NCI-H1930 (cell line): Measurements from ENCODE around the gene ADORA2A.

Source experiments
- DNase-seq, 2 experiments: peaks; one replicate each; lab custom pipeline; 2025; lab: John Stamatoyannopoulos, UW

Gene ADORA2A

DNA sequence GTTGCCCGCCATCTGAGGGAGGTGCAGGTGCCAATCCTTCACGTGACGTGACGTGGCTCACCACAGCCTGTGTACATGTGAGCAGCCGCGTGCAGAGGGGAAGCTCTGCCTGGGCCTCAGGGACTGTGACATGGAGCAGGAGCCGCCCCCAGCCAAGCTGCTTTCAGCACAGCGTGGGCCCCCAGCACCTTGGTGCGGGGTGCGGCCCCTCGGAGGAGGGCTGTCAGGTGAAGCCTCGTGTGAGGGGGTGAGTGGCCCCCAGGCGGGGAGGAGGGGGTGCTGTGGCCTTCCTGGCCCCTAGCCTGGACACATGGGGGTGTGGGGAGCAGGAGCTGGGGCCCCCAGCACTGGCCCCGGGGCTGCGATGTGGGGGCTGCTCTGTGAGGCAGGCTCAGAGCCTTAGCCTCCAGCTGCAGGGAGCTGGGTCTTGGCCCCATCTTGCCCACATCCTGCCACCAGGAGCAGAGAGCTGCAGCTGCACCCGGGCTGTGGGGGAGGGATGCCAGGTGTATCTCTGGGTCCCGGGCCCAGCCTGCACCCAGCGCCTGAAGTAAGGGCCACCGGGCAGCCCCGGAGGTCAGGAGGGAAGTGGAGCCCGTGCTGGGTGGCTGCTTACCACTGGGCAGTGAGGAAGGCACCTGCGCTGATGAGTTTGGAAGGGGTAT, at the start of gene ADORA2A:
TSS of gene ADORA2A (plus strand) at position 100 of the 665 bp plus-strand sequence. CDS start 5,806 bp downstream, outside the sequence.
- no peak for DNase-seq

DNA sequence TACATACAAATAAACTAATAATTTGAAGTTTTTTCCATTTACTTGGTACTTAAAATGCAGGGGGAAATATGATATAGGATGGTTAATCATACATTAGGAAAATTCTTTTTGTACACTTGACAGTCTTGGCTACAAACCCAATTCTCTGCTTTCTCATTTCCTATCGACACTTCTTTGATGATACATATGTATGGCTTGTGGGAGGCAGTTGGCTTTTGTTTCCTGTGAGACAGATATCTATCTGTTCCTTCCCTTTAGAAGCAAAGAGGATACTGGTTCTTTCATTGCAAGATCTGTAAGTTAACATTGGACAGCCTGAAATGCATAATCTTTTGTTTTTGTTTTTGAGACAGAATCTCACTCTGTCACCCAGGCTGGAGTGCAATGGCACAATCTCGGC, 47.9 kb upstream of the ADORA2A start:
- DNase-seq: no peak

DNA sequence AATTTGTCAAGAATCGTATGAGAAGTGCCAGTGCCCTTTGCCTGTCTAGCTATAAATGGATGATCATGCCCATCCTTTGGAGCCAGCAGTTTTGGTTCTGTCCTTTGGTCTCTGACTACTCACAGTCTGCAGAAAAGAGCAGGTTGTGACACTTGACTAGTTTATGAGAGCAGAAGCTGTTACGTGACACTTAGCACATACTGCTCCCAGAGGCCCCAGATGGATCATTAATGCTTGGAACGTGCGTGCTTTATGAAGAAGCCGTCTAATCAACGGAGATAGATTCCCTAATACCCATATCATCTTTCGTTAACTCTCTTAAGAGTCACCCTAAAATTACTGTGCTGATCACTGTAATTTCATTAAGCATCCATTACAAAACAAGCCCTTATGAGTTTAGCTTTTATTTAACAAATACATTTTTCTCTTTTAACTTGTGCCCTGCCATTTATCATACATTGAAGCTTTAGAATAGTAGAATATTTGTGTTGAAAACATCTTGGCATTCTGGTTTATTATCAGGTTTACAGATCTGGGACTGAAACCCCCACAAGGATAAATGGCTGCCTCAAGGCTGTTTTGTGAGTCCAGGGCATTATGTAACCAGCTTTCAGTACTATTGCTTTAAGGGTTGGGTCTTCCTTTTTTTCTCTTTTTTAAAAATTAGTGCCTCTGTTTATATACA, 47.0 kb upstream of the ADORA2A start:
- peak; percentile 30 to 77 for DNase-seq

DNA sequence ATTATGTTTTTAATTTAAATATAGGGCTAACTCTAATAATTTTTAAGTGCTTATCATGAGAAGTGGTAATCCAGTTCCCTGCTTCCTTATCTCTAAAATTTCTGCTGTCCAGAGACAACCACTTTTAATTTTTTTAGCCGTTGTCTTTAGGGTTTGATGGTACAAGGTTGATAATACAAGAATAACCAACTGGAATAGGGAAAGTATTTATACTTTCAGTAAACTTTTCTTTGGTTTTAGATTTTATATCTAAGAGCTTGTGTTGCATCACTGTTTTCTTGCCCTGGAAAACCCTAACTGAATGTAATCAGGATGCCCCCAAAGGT, 46.5 kb upstream of the ADORA2A start:
- DNase-seq: no peak

DNA sequence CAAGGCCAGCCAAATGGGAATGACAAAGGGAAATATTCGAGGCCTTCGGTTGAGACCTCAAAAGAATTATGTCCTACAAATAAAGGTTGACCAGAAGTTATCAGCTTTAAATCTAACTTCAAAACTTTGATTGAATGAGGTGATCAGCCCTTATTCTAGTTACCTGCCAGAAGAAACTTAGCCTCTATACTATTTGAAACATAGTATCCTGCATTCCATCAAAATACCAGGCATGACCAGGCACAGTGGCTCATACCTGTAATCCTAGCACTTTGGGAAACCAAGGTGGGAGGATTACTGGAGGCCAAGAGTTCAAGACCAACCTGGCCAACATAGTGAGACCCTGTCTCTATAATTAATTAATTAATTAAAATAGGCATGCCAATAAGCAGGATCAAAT, 44.3 kb upstream of the ADORA2A start:
- no peak for DNase-seq

DNA sequence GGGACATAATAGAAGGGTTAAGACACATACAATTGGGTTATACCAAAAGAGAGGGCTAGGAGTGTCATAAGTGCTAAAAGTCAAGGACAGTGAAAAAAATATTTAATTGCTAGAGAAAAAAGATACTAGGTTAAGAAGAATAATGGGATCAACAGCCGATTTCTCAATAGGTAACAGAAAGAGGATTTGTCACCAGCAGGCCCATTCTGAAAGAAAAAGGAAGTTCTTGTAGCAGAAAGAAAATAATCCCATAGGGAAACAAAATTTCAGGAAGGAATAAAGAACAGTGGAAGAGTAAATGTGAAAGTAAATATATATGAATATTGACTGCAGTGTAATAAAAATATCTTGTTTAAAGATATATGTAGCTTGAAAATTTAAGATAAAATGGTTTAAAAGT, 43.3 kb upstream of the ADORA2A start:
- DNase-seq: no peak

GRCh38 chr22:24386937-24387471, 40.4 kb upstream of the ADORA2A start:
- DNase-seq: no peak

- DNase-seq: no peak
Observed at GRCh38 chr22:24389680-24390079, 37.7 kb upstream of the ADORA2A start.

GRCh38 chr22:24390156-24390555, 37.2 kb upstream of the ADORA2A start:
- DNase-seq: no peak

- no peak for DNase-seq
Observed at GRCh38 chr22:24390576-24390975, 36.8 kb upstream of the ADORA2A start.

DNA sequence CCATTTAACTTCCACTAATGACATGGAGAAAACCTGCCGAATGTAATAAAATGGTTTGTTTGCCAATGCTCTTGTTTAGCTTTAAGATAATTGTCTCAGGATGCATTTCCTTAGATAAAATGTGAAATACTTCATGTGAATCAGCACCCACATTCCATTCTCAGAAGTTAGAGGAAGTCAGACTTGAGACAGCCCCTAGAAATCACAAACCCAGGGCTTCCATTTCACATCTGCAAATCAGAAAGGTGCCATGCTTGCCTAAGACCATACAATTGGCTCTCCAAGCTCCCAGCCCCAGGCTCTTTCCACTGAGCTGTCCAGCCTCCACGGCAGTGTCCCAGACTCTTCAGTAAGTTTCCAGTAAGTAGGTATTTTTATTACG, 35.6 kb upstream of the ADORA2A start:
- DNase-seq: no peak

GRCh38 chr22:24392218-24392931, 35.0 kb upstream of the ADORA2A start:
- peak in 1 of 2 experiments; percentile 12 for DNase-seq

DNA sequence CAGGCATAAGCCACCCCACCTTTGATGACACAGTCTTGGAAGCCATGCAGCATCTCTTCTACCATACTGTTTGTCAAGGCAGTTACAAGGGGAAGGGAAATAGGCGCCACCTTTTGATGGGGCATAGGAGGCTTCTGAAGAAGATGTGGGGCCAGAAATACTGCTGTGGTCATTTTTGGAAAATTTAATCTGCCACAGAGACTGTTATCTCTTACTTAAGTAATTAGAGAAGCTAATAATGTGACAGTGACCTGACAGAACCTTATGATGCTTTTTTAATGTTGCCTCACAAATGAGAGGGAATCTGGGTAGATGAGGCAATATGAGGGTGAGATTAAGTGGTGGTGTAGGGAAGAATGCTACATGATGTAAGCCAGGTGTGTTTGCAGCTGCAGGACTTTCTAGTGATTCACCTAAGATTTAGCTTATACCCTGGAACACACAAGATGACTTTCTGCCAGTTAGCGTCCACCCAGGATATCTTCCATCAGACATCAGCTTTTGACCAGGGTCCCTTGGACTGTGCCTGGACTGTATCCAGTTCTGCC, 34.3 kb upstream of the ADORA2A start:
- no peak for DNase-seq

- DNase-seq: no peak
Observed at GRCh38 chr22:24393848-24394247, 33.6 kb upstream of the ADORA2A start.

DNA sequence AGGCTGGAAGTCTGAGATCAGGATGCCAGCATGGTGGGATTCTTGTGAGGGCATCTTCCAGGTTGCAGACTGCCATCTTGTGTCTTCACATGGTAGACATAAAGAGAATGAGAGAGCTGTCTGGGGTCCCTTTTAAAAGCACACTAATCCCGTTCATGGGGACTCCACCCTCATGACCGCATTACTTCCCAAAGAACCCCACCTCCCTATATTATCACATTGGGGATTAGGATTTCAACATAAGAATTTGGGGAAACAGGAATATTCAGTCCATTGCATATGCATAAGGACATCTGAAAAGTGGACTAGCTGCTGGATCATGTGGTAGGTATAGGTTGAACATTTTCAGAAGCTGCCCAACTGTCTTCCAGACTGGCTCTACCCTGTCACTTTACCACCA, 33.1 kb upstream of the ADORA2A start:
- DNase-seq: no peak

DNA sequence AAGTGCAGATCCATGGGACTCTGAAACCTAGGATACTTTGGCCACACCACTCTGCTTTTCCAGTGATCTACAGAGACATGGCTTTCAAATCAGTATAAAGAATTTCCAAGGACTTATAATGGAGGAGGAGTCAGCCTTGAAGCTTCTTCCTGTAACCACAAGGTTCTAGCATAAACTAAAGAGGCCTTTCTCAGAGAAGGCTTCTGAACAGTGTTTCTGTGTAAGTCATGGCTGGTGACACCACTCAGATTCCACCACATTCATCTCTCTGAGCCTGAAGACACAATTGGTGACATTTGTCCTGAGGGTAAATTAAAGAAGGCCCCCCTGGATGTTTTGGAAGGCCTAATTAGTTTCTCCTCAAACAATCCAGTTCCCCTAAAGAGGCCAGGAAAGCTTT, 29.0 kb upstream of the ADORA2A start:
- DNase-seq: no peak

GRCh38 chr22:24400034-24400725, 27.2 kb upstream of the ADORA2A start:
- DNase-seq: no peak

DNA sequence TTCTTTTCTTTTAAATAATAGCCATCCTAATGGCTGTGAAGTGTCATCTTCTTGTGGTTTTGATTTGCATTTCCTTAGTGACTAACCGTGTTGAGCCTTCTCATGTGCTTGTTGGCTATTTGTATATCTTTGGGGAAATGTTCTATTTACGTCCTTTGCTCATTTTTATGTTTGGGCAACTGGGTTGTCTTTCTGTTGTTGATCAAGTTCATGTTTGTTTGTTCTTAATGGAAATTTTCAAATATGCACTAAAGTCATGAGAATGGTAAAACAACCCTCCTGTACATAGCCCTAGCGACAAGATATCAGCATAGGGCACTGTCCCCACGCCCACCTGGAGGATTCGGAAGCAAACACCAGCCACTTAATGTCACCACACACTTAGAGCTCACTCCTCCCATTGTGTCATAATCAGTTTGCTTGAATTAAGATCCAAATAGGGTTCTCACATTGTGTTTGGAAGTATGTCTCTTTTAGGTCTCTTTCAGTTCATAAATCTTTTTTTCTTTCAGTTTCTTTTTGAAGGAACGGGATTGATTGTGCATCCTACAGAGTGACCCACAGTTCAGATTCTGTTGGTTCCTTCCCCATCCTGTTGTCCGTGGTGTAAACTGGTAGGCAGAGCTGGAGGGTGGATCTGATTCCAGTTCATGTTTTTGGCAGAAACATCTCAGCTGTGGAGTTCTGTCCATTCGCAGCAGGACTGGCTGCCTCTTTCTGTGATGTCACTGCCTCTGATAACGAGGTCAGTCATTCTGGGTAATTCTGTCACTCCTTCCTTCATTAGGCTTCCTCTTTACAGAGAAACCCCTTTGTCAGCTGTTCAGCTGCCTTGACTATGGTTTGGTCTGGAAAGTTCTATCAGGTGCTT, 26.4 kb upstream of the ADORA2A start:
- DNase-seq: no peak

GRCh38 chr22:24401931-24402367, 25.4 kb upstream of the ADORA2A start:
- DNase-seq: no peak

GRCh38 chr22:24402460-24403192, 24.8 kb upstream of the ADORA2A start:
- no peak for DNase-seq
